ENCODE measurements around the gene IL10RA. TPM values are rescaled to one million over a fixed set of nuclear protein-coding genes. Genes with fewer than 3 reads are reported as not detected.

The IL10RA gene
- total RNA-seq, 1 experiment from 2014 or later: 0.07 TPM

DNA sequence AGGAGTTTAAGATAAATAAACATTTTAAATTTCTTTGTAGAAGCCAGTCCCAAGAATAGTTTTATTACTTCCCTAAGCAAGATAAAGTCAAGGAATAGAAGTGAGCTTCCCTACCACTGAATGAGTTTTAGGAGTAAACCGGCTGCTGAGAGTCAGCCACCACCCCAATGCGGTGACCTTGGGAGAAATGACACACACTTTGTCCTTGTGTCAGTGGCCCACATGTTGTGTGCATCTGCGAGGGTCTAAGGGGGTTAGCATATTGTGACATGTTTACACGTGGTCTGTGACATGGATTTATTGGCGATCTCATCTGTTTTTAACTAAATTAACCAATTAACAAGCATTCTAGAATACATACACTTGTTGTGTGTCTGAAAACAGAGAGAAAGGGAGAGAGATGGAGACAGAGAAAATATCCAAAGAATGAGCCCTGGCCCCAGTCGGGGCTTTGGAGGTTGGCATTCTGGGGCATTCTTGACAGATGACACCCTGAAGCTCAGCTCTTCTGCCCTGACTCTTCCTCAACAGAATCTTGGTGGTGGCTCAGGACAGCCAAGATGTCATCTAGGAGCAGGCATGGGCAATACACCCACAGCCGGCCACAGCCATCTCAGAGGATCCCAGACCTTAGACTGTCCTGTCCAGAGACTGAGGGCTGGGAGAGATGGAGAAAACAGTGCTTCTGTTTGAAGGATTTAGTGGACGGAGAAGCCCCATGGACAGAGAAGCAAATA is 60.9 kb downstream of the IL10RA start:
- no peak for DNase-seq (ENCODE audit: low read depth)

DNA sequence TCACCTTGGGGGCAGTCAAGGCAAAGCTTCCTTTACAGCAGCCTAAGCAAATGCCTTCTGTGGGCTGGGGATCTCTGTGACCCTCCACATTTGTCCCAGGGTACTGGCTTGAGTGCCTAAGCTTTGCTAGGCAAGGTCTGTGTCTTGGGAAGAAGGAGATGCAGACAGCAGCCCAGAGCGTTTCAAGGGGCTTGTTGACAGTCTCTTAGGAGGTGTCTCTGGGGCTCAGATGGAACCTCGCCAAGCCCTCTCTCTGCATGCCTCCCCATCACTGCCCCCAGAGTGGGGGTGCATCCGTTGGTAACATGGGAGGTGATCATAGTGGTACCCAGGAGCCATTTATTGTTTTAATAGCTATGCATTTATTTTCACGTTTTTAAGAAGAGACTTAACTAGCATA is 61.6 kb downstream of the IL10RA start:
- no peak for DNase-seq (ENCODE audit: low read depth)

DNA sequence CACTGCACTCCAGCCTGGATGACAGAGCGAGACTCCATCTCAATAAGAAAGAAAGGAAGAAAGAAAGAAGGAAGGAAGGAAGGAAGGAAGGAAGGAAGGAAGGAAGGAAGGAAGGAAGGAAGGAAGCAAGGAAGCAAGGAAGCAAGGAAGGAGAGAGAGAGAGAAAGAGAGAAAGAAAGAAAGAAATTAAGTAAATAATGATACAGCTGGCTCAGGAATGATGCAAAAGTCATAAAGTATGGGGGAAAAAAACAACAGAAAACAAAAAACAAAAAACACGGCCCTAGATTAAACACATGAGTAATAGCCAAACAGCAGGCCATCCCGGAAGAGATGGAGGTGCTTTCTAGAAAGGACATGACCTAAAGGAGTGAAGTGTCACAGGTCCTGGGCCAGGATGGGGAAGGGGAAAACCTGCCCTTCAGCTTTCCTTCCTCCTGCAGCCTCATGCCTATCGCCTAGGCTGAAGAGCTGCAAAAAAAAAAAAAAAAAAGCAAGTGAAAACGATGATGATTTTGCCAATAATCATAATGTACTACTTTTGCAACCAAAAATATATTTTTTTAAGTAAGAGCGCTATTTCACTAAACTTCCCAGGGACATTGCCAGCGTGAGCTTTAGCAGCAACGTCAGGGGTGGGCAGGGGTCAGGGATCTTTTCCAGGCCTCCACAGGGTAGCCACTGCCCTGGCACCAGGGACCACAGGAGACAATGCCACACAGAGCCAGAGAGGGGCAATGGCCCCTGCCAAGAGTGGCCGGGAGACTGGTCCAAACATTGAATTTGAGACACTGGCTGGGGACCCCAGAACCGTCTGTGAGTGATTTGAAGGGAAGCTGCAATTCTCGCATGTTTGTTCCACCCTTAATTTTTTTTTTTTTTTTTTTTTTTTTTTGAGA is 62.5 kb downstream of the IL10RA start:
- DNase-seq (ENCODE audit: low read depth): no peak

DNA sequence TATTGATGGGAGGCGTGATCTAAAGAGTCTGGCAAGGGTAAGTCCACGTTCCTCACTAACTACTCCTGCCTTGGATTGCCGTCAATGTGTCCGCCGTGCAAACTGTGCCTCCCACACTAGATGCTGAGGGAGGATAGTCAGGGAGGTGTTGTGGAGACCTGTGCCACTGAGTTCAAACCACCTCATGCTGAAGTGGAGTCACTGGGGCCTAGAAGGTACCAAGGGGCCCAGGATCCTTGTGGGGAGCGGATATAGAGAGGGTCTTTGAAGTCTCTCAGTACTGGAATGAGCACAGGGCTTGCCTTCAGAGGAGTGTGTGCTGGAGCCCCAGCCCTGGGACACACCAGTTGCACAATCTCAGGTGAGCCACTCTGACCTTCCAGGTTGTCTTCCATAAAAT is 63.6 kb downstream of the IL10RA start:
- DNase-seq (ENCODE audit: low read depth): no peak

DNA sequence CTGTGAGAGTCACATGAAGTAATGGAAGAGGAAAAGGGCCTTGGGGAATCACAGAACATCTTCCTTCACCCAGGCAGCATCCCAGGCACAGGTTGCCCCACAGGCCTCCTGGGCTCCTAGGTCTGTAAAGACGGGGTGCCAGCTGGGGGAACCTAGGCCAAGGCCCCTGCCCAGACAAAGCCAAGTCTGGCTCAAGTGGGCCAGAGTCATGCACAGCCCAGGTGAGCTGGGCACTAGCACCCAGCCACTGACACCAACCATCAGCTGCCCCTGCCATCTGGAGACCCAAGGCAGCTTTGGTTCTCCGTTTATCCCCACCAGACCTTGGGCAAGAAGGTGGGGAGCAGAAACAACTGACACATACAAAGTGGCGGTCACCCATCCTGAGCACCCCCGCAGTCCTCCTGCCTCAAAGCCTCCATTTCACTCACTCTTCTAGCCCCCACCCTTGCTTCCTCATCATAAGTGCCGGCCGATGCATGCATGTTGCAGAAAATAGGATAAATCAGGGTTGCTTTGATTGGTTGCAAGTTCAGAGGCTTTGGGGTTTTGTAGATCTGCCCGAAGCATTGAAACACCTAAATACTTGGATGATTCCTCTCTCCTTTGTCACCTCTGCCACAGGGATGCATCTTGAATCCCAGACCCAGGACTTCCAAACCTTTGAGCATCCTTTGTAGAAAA is 64.2 kb downstream of the IL10RA start:
- DNase-seq (ENCODE audit: low read depth): no peak

Other genes starting within 250 kb of the IL10RA start
- gene DSCAML1, start 189.2 kb upstream of the IL10RA start, total RNA-seq (2014; rRNA removed; shearing (Covaris generic)): not detected in 2 replicates
- gene FXYD2, start 161.7 kb upstream of the IL10RA start, total RNA-seq (2014; rRNA removed; shearing (Covaris generic)): not detected in 2 replicates
- 0.12 and 0.86 TPM in 2 replicates for gene FXYD6, start 109.7 kb upstream of the IL10RA start, total RNA-seq (2014; rRNA removed; shearing (Covaris generic))
- gene TMPRSS13, start 57.0 kb upstream of the IL10RA start, total RNA-seq (2014; rRNA removed; shearing (Covaris generic)): not detected in 2 replicates
- not detected in 2 replicates for gene TMPRSS4, start 90.7 kb downstream of the IL10RA start, total RNA-seq (2014; rRNA removed; shearing (Covaris generic))
- gene SMIM35, start 100.6 kb downstream of the IL10RA start, total RNA-seq (2014; rRNA removed; shearing (Covaris generic)): not detected in 2 replicates
- 17.2 and 26.1 TPM in 2 replicates for gene SCN4B, start 166.4 kb downstream of the IL10RA start, total RNA-seq (2014; rRNA removed; shearing (Covaris generic))
- gene SCN2B, start 190.2 kb downstream of the IL10RA start, total RNA-seq (2014; rRNA removed; shearing (Covaris generic)): 0.05 and 0.32 TPM in 2 replicates
- not detected in 2 replicates for gene JAML, start 238.6 kb downstream of the IL10RA start, total RNA-seq (2014; rRNA removed; shearing (Covaris generic))